Ovary (tissue), 9 donors: ENCODE measurements around the gene MYL2. TPM values are rescaled to one million over a fixed set of nuclear protein-coding genes. Genes with fewer than 3 reads are reported as not detected.

ENCODE experiments used
- DNase-seq, 5 donors: peaks; one replicate each; pipeline ENCODE4 v3.0.0-alpha.2; 2019 to 2020
- H3K27ac ChIP-seq, 2 donors: fragments of 200-600 bp; one replicate each; pipeline versions ENCODE4 v1.5.1 to v1.8.0; 2019 to 2022
- H3K27me3 ChIP-seq: fragments of 200-600 bp; one replicate; pipeline ENCODE4 v1.8.0; 2022
- H3K36me3 ChIP-seq: fragments of 200-600 bp; sonication (generic); one replicate; pipeline ENCODE4 v1.5.1; 2019
- H3K4me1 ChIP-seq: one replicate; pipeline ENCODE4 v1.8.1; 2013; ENCODE audit warnings: mild to moderate bottlenecking, moderate library complexity; ENCODE audit not compliant: insufficient read depth
- H3K4me3 ChIP-seq: fragments of 200-600 bp; sonication (generic); one replicate; pipeline ENCODE4 v1.5.1; 2017
- H3K9me3 ChIP-seq, 2 donors: fragments of 200-600 bp in 1 of 2; sonication (generic) in 1 of 2; one replicate each; pipeline versions ENCODE4 v1.5.1 to v1.8.1; 2013 to 2019; ENCODE audit warnings: mild to moderate bottlenecking in 1 of 2, moderate library complexity in 1 of 2
- EP300 ChIP-seq: sonication (generic); formaldehyde crosslinking; IDR thresholded peaks from one replicate; pipeline ENCODE4 v1.6.1; 2017; ENCODE audit warnings: antibody characterized with exemption
- POLR2A ChIP-seq: fragments of 450-650 bp; IDR thresholded peaks from one replicate; pipeline ENCODE4 v1.6.1; 2017; ENCODE audit warnings: antibody characterized with exemption, mild to moderate bottlenecking, moderate library complexity
- WGBS, 3 donors: extraction: QIAGEN DNeasy Blood & Tissue Kit in 1 of 3; methylation state at CpG; one replicate each; pipeline versions ENCODE4 v1.1.5 to v1.1.7; 2013 to 2017; 5-methylcytosine and 5-hydroxymethylcytosine counted together
- intact Hi-C, 4 donors: fragments of 100-400 bp; cut with DNase I; formaldehyde crosslinking; loops; one replicate each; pipeline versions ENCODE4 v1.11.0 to v1.15.1; 2022 to 2023
- polyA plus RNA-seq, 2 donors: library from polyadenylated mRNA; stranded (reverse); fragments of 200-250 nt in 1 of 2; fragments of 350-450 nt in 1 of 2; fragmentation: Illumina TruSeq in 1 of 2; extraction: RNeasy Lipid Tissue Mini Kit (QIAGEN cat#74804) in 1 of 2; gene quantifications; one replicate each; pipeline ENCODE4 v1.2.3, GENCODE V29; 2013 to 2014
- total RNA-seq, 7 donors: library from RNA; depleted of rRNA in 2 of 7; stranded (reverse); fragments of >200 nt in 2 of 7; fragmentation: NEBNext Ultra II Directional in 3 of 7; extraction: Animal tissue kit (Norgen Biotek cat#: 25700) in 3 of 7; gene quantifications; one replicate each; pipeline versions ENCODE4 v1.1.0 to v1.2.4, GENCODE V29; 2016 to 2023
- TF ChIP-seq, protein P1 (sequence below), 3 donors: fragments of 450-650 bp in 2 of 3; fragments of 200-600 bp in 1 of 3; IDR thresholded peaks; one replicate each; pipeline versions ENCODE4 v1.5.1 to v1.8.0; 2016 to 2022; ENCODE audit warnings: antibody characterized with exemption in 3 of 3, mild to moderate bottlenecking in 1 of 3
- donor health status: DM: no; HTN: no; CAD: no; lungs with moderate emphysema.
- donor health status: DM: no; HTN: no; CAD: no.
- donor health status: Bipolar disorder and iron deficiency.
- donor health status: DM: yes; HTN: yes; CAD: no.
- donor health status: DM: no; HTN: no; CAD: no.
- donor health status: DM: yes; HTN: yes; CAD: no.

The MYL2 gene
- total and polyA plus RNA-seq, 9 donors, result 1.4 to 2.9 (median 1.6) TPM; not detected in 5

DNA sequence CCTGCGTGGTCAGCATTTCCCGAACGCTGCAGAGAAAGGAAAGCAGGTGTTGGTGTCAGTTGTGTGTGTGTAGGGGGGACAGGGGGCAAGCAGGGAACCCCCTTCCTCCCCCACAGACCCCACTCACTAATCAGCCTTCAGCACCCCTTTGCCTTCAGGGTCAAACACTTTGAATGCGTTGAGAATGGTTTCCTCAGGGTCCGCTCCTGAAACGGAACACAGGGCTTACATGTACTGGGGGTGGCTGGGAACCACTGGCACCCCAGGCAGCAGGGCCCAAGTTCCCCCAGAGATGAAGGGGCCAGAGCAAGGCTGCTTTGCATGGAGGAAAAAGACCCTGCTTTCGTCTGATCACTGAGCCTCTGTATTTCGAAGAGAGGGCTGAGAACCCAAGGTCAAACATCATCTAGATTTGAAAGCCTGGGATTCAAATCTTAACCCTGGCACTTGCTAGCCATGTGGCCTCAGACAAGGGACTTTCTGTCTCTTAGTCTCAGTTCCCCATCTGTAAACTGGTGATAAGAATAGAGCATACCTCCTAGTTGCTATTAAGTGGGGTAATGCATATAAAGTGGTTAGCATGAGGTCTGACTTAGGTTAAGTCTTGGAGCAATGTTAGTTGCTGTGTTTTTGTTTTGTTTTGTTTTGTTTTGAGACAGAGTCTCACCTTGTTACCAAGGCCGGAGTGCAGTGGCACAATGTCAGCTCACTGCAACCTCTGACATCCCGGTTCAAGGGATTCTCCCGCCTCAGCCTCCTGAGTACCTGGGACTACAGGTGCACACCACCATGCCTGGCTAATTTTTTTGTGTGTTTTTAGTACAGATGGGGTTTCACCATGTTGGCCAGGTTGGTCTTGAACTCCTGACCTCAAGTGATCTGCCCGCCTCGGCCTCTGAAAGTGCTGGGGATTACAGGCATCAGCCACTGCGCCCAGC lies 7.0 kb downstream of the MYL2 start:
- Histone ChIP-seq H3K4me3 (no peak overlapping the region), H3K27me3 (no peaks in the 10 kb centered on the region), H3K36me3 (no peaks in the 10 kb centered on the region), H3K27ac (no peak overlapping the region), H3K4me1 (no peaks in the 10 kb centered on the region), H3K9me3 (no peaks in the 10 kb centered on the region)
- TF ChIP-seq EP300, result no peak
- no peak for TF ChIP-seq POLR2A
- TF ChIP-seq, protein P1, sequence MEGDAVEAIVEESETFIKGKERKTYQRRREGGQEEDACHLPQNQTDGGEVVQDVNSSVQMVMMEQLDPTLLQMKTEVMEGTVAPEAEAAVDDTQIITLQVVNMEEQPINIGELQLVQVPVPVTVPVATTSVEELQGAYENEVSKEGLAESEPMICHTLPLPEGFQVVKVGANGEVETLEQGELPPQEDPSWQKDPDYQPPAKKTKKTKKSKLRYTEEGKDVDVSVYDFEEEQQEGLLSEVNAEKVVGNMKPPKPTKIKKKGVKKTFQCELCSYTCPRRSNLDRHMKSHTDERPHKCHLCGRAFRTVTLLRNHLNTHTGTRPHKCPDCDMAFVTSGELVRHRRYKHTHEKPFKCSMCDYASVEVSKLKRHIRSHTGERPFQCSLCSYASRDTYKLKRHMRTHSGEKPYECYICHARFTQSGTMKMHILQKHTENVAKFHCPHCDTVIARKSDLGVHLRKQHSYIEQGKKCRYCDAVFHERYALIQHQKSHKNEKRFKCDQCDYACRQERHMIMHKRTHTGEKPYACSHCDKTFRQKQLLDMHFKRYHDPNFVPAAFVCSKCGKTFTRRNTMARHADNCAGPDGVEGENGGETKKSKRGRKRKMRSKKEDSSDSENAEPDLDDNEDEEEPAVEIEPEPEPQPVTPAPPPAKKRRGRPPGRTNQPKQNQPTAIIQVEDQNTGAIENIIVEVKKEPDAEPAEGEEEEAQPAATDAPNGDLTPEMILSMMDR (IDR thresholded peaks at IDR 0.05), result no peak
- no peak for DNase-seq
- intact Hi-C loops, result no loop called here
- 75 to 81% (median 76%) methylated on average over 14 of the region's 14 CpGs for WGBS, 3 donors

DNA sequence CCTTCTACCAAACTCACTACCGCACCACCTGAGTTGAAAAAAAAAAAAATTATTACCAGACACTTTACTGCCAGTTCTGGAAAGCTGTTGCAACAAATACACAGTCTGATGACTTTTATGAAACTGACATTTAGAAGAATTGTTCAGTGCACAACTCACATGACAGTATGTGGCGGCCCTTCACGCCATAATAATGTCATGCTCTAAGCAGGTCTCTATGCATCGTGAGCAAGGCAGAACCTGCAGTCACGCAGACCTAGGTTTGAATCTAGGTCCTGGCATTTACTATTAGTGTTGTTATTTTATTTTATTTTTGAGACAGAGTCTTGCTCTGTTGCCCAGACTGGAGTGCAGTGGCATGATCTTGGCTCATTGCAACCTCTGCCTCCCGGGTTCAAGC lies 8.1 kb downstream of the MYL2 start:
- Histone ChIP-seq H3K27ac (no peak overlapping the region), H3K4me3 (no peak overlapping the region), H3K9me3 (no peaks in the 10 kb centered on the region), H3K4me1 (no peaks in the 10 kb centered on the region), H3K36me3 (no peaks in the 10 kb centered on the region), H3K27me3 (no peaks in the 10 kb centered on the region)
- intact Hi-C loops, result no loop called here
- TF ChIP-seq, protein P1 (IDR thresholded peaks at IDR 0.05), result no peak
- no peak for TF ChIP-seq POLR2A
- TF ChIP-seq EP300, result no peak
- no peak for DNase-seq
- WGBS, 3 donors, result 80 to 84% (median 83%) methylated on average over 6 of the region's 6 CpGs

DNA sequence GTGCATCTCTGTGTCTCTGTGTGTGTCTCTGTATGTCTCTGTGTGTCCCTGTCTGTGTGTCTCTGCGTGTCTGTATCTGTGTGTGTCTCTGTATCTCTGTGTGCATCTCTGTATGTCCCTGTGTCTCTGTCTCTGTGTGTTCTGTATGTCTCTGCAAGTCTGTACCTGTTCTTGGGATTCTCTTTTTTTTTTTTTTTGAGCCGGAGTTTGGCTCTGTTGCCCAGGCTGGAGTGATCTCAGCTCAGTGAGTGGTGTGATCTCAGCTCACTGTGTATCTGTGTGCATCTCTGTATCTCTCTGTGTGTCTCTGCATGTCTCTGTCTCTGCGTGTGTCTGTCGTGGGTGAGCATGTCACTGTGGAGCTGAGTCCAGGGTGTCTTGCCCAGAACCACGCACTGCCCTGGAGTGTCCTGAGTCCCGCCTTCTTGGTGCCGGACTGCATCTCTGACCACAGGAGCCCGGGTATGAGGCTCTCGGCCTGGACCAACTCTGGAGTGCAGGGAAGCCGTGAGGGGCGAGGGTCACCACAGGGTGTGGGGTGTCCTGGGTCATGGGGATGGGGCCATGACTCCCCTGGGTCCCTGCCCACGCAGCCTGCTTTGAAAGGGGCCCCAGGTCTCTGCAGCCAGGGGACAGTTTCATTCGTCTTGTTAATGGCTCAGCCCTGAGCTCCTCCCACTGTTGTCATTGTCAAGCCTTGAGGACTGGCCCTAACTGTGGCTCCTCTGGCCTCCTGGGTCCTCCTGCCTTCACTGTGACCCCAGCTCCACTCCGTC lies 11.8 kb downstream of the MYL2 start:
- no peak overlapping the region for H3K27ac ChIP-seq
- H3K4me1 ChIP-seq, result no peaks in the 10 kb centered on the region
- DNase-seq, result no peak
- no peak for TF ChIP-seq POLR2A
- TF ChIP-seq, protein P1 (IDR thresholded peaks at IDR 0.05), result no peak
- no peak for TF ChIP-seq EP300
- H3K27me3 ChIP-seq, result no peaks in the 10 kb centered on the region
- H3K4me3 ChIP-seq, result no peak overlapping the region
- intact Hi-C loops, result no loop called here
- WGBS, 3 donors, result 57 to 63% (median 59%) methylated on average over 14 of the region's 14 CpGs
- no peaks in the 10 kb centered on the region for H3K36me3 ChIP-seq
- H3K9me3 ChIP-seq, result no peaks in the 10 kb centered on the region

DNA sequence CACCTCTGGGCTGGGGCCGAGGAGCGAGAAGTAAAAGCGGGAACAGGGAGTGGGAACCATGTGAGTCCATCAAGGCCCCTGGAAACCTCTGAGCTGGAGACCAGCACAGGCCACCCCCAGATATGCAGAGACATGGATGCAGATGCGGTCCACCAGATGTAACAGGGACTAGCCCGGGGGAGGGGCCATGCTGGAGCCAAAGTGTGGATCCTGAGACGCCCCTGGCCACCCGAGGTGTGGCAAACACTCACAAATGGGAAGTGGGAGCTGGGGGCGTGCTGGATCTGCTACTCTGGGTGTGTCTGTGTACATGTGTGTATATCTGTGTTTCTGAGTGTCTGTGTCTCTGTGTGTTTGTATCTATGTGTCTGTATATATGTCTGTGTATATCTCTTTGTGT lies 12.8 kb downstream of the MYL2 start:
- intact Hi-C loops, result no loop called here
- H3K27me3 ChIP-seq, result no peaks in the 10 kb centered on the region
- H3K36me3 ChIP-seq, result no peaks in the 10 kb centered on the region
- WGBS, 3 donors, result 55 to 60% (median 57%) methylated on average over 8 of the region's 8 CpGs
- DNase-seq, result no peak
- H3K27ac ChIP-seq, result no peak overlapping the region
- no peak overlapping the region for H3K4me3 ChIP-seq
- TF ChIP-seq EP300, result no peak
- H3K9me3 ChIP-seq, result no peaks in the 10 kb centered on the region
- no peaks in the 10 kb centered on the region for H3K4me1 ChIP-seq
